ENCODE data around the gene FBXL16. TPM values are rescaled to one million over a fixed set of nuclear protein-coding genes. Genes with fewer than 3 reads are reported as not detected.

Gene FBXL16
- polyA plus RNA-seq, 1 donor (not counting 4 experiments of a cell fraction or from before 2014, with no cell fraction given) = 0.81 TPM

DNA sequence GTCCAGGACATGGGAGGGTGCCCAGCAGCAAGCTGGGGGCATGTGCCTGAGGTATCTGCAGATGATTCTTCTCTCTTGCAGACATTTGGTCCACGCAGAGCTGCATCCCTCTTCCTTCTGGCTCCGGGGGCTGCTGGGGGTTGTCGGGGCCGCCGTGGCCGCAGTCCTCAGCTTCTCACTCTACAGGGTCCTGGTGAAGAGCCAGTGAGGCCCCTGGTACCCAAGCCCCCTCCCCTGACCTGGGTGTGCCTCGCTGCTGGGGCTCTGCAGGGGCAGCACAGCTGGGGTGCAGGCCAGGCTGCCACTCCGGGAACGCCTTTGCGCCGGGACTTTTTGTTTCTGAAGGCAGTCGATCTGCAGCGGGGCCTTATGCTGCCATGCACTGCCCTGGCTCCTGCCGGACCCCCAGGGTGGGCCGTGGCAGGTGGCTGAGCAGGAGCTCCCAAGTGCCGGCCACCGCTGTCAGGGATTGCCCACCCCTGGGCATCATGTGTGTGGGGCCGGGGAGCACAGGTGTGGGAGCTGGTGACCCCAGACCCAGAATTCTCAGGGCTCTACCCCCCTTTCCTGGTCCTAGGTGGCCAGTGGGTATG is 32.1 kb downstream of the FBXL16 start:
- TF ChIP-seq, protein P1, sequence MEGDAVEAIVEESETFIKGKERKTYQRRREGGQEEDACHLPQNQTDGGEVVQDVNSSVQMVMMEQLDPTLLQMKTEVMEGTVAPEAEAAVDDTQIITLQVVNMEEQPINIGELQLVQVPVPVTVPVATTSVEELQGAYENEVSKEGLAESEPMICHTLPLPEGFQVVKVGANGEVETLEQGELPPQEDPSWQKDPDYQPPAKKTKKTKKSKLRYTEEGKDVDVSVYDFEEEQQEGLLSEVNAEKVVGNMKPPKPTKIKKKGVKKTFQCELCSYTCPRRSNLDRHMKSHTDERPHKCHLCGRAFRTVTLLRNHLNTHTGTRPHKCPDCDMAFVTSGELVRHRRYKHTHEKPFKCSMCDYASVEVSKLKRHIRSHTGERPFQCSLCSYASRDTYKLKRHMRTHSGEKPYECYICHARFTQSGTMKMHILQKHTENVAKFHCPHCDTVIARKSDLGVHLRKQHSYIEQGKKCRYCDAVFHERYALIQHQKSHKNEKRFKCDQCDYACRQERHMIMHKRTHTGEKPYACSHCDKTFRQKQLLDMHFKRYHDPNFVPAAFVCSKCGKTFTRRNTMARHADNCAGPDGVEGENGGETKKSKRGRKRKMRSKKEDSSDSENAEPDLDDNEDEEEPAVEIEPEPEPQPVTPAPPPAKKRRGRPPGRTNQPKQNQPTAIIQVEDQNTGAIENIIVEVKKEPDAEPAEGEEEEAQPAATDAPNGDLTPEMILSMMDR (optimal IDR thresholded peaks at IDR 0.05 in 1 of 3, IDR thresholded peaks at IDR 0.05 in 1 of 3, conservative IDR thresholded peaks at IDR 0.05 in 1 of 3; ENCODE audit: extremely low read depth in 1 of 3, insufficient read depth in 2 of 3, low read length in 3 of 3) = no peak
- no peak for TF ChIP-seq EZH2 (IDR thresholded peaks at IDR 0.05; ENCODE audit: low read length)
- Histone ChIP-seq H2AFZ (ENCODE audit: control insufficient read depth, low read length) (no peak overlapping the region), H3K4me3 (ENCODE audit: control insufficient read depth in 2 of 3, extremely low read depth in 1 of 3, insufficient read depth in 2 of 3, low read depth in 1 of 3, low read length in 3 of 3) (no peak overlapping the region), H3K27ac (ENCODE audit: control insufficient read depth, insufficient read depth, low read length) (no peak overlapping the region), H3K4me1 (ENCODE audit: control insufficient read depth, extremely low read depth, insufficient read depth, low read length) (peaks cover 28% of the 10 kb centered on the region), H3K9ac (ENCODE audit: control insufficient read depth, extremely low read depth, insufficient read depth, low read length) (no peak overlapping the region), H3K36me3 (ENCODE audit: control insufficient read depth in 2 of 2, extremely low read depth in 1 of 2, insufficient read depth in 2 of 2, low read length in 2 of 2) (peaks cover 18 to 33% of the 10 kb centered on the region in 2 experiments), H3K27me3 (ENCODE audit: control insufficient read depth, extremely low read depth, insufficient read depth, low read length) (no peaks in the 10 kb centered on the region), H3K9me3 (ENCODE audit: control insufficient read depth, low read depth, low read length) (no peaks in the 10 kb centered on the region), H3K4me2 (ENCODE audit: control insufficient read depth, extremely low read depth, insufficient read depth, low read depth, low read length) (no peak overlapping the region), H3K79me2 (ENCODE audit: control insufficient read depth, insufficient read depth, low read length) (peaks cover 22% of the 10 kb centered on the region), H4K20me1 (ENCODE audit: control insufficient read depth, extremely low read depth, insufficient read depth, low read length) (no peaks in the 10 kb centered on the region), H3K9me1 (ENCODE audit: control insufficient read depth, extremely low read depth, insufficient read depth, low read length) (no peaks in the 10 kb centered on the region)
- DNase-seq (ENCODE audit: low read depth, low spot score) (no peak), FAIRE-seq (no peak)
- dilution Hi-C loops (cut with MboI; ENCODE audit: extremely low pct_ligation_motif_present, low sequenced_read_pairs) = no loop called here

DNA sequence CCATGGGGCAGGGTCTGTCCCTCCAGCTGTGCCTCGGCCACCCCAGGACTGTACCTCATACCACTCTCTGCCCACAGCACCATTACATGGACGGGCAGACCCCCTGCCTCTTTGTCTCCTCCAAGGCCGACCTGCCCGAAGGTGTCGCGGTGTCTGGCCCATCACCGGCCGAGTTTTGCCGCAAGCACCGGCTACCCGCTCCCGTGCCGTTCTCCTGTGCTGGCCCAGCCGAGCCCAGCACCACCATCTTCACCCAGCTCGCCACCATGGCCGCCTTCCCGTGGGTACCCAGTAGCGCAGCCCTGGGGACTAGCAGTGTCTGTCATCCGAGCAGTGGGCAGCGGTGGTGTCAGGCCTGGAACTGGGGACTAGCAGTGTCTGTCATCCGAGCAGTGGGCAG is 32.8 kb downstream of the FBXL16 start:
- Histone ChIP-seq H3K4me3 (ENCODE audit: control insufficient read depth in 2 of 3, extremely low read depth in 1 of 3, insufficient read depth in 2 of 3, low read depth in 1 of 3, low read length in 3 of 3) (no peak overlapping the region), H3K9me1 (ENCODE audit: control insufficient read depth, extremely low read depth, insufficient read depth, low read length) (no peaks in the 10 kb centered on the region), H3K27ac (ENCODE audit: control insufficient read depth, insufficient read depth, low read length) (no peak overlapping the region), H4K20me1 (ENCODE audit: control insufficient read depth, extremely low read depth, insufficient read depth, low read length) (no peaks in the 10 kb centered on the region), H2AFZ (ENCODE audit: control insufficient read depth, low read length) (no peak overlapping the region), H3K9ac (ENCODE audit: control insufficient read depth, extremely low read depth, insufficient read depth, low read length) (no peak overlapping the region), H3K9me3 (ENCODE audit: control insufficient read depth, low read depth, low read length) (no peaks in the 10 kb centered on the region), H3K4me1 (ENCODE audit: control insufficient read depth, extremely low read depth, insufficient read depth, low read length) (peaks cover 27% of the 10 kb centered on the region), H3K79me2 (ENCODE audit: control insufficient read depth, insufficient read depth, low read length) (peaks cover 28% of the 10 kb centered on the region), H3K27me3 (ENCODE audit: control insufficient read depth, extremely low read depth, insufficient read depth, low read length) (no peaks in the 10 kb centered on the region), H3K36me3 (ENCODE audit: control insufficient read depth in 2 of 2, extremely low read depth in 1 of 2, insufficient read depth in 2 of 2, low read length in 2 of 2) (peaks cover 18 to 33% of the 10 kb centered on the region in 2 experiments), H3K4me2 (ENCODE audit: control insufficient read depth, extremely low read depth, insufficient read depth, low read depth, low read length) (no peak overlapping the region)
- TF ChIP-seq, protein P1 (optimal IDR thresholded peaks at IDR 0.05 in 1 of 3, IDR thresholded peaks at IDR 0.05 in 1 of 3, conservative IDR thresholded peaks at IDR 0.05 in 1 of 3; ENCODE audit: extremely low read depth in 1 of 3, insufficient read depth in 2 of 3, low read length in 3 of 3) = no peak
- no peak for TF ChIP-seq EZH2 (IDR thresholded peaks at IDR 0.05; ENCODE audit: low read length)
- FAIRE-seq = no peak
- dilution Hi-C loops (cut with MboI; ENCODE audit: extremely low pct_ligation_motif_present, low sequenced_read_pairs) = no loop called here
- no peak for DNase-seq (ENCODE audit: low read depth, low spot score)

Measured in keratinocyte (primary cell).